Tibial artery (tissue), 4 donors: ENCODE data around the gene IL1A.

Experiments used
- DNase-seq, 2 donors: peaks; one replicate each; pipeline ENCODE4 v3.0.0-alpha.2; 2019
- H3K27ac ChIP-seq, 2 donors: fragments of 200-600 bp; sonication (generic) in 1 of 2; 1 replicate in 1 of 2; 2 replicates in 1 of 2; pipeline ENCODE4 v1.5.1; 2018 to 2019; ENCODE audit warnings: mild to moderate bottlenecking in 1 of 2
- H3K27me3 ChIP-seq, 2 donors: fragments of 200-600 bp; sonication (generic) in 1 of 2; one replicate each; pipeline versions ENCODE4 v1.5.1 to v1.6.0; 2016 to 2019
- H3K36me3 ChIP-seq, 3 donors: fragments of 200-600 bp; sonication (generic) in 2 of 3; one replicate each; pipeline ENCODE4 v1.5.1; 2016 to 2019; ENCODE audit warnings: mild to moderate bottlenecking in 2 of 3
- H3K4me1 ChIP-seq, 4 donors: fragments of 200-600 bp; sonication (generic) in 2 of 4; 1 replicate in 3 of 4; 2 replicates in 1 of 4; pipeline ENCODE4 v1.5.1; 2016 to 2019
- H3K4me3 ChIP-seq, 2 donors: fragments of 200-600 bp; sonication (generic) in 1 of 2; 1 replicate in 1 of 2; 2 replicates in 1 of 2; pipeline ENCODE4 v1.5.1; 2018 to 2019; ENCODE audit warnings: mild to moderate bottlenecking in 2 of 2
- H3K9me3 ChIP-seq, 3 donors: fragments of 200-600 bp; sonication (generic) in 1 of 3; one replicate each; pipeline ENCODE4 v1.5.1; 2016 to 2019
- intact Hi-C: fragments of 100-400 bp; cut with DNase I; formaldehyde crosslinking; loops from one replicate; pipeline ENCODE4 v1.15.0; 2023; ENCODE audit warnings: low total_unique reads
- TF ChIP-seq, protein P1 (sequence below), 2 experiments: fragments of 200-600 bp in 1 of 2; fragments of 450-650 bp in 1 of 2; IDR thresholded peaks; one replicate each; pipeline ENCODE4 v1.5.1; 2017 to 2019; ENCODE audit warnings: antibody characterized with exemption in 2 of 2, mild to moderate bottlenecking in 1 of 2, moderate library complexity in 1 of 2

Gene IL1A

DNA sequence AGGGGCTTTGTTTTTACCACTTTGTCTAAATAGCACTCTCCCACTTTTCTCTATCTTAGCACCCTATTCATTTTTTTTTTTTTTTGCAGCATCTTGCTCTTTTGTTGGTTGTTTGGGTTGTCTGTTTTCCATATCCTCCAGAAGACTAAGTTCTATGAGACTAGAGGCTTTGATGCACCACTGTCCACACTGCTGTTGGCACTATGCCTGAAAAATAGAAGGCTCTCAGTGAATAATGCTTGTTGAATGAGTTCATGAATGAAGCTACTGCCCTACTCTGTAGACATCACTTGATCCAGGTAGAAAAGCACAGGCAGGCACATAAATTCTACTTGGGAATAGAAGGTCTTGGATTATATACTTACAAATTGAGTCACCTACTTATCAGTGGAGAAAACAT, 7.3 kb downstream of the IL1A start:
- no peaks in the 10 kb centered on the region for H3K9me3 ChIP-seq
- H3K4me1 ChIP-seq = no peaks in the 10 kb centered on the region
- TF ChIP-seq, protein P1, sequence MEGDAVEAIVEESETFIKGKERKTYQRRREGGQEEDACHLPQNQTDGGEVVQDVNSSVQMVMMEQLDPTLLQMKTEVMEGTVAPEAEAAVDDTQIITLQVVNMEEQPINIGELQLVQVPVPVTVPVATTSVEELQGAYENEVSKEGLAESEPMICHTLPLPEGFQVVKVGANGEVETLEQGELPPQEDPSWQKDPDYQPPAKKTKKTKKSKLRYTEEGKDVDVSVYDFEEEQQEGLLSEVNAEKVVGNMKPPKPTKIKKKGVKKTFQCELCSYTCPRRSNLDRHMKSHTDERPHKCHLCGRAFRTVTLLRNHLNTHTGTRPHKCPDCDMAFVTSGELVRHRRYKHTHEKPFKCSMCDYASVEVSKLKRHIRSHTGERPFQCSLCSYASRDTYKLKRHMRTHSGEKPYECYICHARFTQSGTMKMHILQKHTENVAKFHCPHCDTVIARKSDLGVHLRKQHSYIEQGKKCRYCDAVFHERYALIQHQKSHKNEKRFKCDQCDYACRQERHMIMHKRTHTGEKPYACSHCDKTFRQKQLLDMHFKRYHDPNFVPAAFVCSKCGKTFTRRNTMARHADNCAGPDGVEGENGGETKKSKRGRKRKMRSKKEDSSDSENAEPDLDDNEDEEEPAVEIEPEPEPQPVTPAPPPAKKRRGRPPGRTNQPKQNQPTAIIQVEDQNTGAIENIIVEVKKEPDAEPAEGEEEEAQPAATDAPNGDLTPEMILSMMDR (IDR thresholded peaks at IDR 0.05) = no peak
- no peak for DNase-seq
- no peaks in the 10 kb centered on the region for H3K36me3 ChIP-seq
- H3K27me3 ChIP-seq = no peaks in the 10 kb centered on the region
- no peak overlapping the region for H3K4me3 ChIP-seq
- no peak overlapping the region for H3K27ac ChIP-seq
- intact Hi-C loops = no loop called here

GRCh38 chr2:112776113-112776512, 8.2 kb downstream of the IL1A start:
- no peak overlapping the region for H3K27ac ChIP-seq
- H3K36me3 ChIP-seq = no peaks in the 10 kb centered on the region
- intact Hi-C loops = no loop called here
- H3K27me3 ChIP-seq = no peaks in the 10 kb centered on the region
- H3K4me3 ChIP-seq = no peak overlapping the region
- TF ChIP-seq, protein P1 (IDR thresholded peaks at IDR 0.05) = no peak
- DNase-seq = no peak
- no peaks in the 10 kb centered on the region for H3K9me3 ChIP-seq
- no peaks in the 10 kb centered on the region for H3K4me1 ChIP-seq

DNA sequence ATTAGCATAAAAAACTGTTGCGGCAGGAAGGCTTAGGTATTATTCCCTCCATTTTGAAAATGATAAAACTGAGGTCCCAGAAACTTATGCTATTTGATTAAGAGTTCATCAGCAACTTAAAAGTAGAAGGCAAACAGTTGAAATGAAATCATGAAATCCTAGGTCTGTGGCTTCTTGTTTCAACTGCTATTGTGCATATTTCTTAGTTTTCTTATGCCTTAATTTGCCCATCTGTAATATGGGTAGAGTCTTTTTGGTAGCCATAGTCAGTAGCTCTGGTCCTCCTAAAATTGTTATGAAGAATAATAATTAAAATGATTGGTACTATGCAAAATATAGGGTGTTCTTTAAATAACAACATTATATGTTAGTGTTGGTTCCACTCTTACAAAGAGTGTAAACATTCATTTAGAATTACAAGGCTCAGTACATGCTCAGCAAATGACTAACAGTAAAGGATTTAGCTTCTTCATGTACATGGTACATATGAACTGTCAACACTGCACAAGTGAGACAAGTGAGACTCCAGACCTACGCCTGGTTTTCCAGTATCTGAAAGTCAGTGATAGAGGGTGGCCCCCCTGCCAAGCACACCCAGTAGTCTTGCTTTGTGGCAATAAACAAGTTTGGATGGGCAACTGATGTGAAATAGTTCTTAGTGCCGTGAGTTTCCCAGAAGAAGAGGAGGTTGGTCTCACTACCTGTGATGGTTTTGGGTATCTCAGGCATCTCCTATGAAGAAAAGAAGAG, 9.6 kb downstream of the IL1A start:
- intact Hi-C loops = no loop called here
- H3K9me3 ChIP-seq = no peaks in the 10 kb centered on the region
- H3K4me3 ChIP-seq = no peak overlapping the region
- DNase-seq = no peak
- H3K36me3 ChIP-seq = no peaks in the 10 kb centered on the region
- H3K27ac ChIP-seq = no peak overlapping the region
- H3K4me1 ChIP-seq = no peaks in the 10 kb centered on the region
- no peaks in the 10 kb centered on the region for H3K27me3 ChIP-seq
- TF ChIP-seq, protein P1 (IDR thresholded peaks at IDR 0.05) = no peak

DNA sequence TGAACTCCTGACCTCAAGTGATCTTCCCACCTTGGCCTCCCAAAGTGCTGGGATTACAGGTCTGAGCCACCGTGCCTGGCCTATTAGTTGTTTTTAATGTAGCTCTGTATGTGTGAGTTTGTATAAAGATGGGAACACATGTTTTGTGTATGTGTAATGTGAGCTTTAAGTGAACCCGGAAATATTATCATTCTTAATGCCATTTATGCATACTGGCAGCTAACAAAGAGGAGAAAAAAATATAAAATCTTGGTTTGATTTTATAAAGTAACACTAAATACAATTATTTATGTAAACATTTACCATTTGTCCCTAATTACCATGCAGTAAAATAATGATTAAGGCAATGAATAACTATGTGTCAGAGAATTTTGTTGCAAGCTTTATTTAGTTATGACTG, 10.7 kb downstream of the IL1A start:
- no peaks in the 10 kb centered on the region for H3K27me3 ChIP-seq

DNA sequence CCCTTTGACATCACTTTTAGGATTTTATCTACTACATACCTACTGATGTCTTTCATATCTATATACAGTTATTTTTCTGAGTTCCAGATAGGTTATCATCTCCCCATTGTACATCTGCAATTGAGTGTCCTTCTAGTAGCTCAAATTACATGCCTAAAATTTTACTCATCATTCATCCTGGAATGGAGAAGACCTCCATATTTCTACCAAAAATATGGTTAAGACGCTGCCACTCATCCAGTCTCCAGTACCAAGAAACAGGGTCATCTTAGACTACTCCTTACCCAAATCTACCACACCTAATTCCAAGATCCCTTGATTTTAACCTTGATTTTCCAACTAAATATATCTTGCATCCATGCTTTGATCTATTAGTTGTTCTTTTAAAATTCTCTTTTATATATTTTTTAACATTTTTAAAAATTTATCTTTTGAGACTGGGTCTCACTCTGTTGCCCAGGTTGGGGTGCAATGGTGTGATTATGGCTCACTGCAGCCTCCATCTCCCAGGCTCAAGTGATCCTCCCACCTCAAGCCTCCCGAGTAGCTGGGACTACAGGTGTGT, 11.3 kb downstream of the IL1A start:
- no peak for DNase-seq
- TF ChIP-seq, protein P1 (IDR thresholded peaks at IDR 0.05) = no peak
- no peak overlapping the region for H3K4me3 ChIP-seq
- no peak overlapping the region for H3K27ac ChIP-seq
- H3K9me3 ChIP-seq = no peaks in the 10 kb centered on the region
- intact Hi-C loops = no loop called here
- H3K36me3 ChIP-seq = no peaks in the 10 kb centered on the region
- H3K4me1 ChIP-seq = no peaks in the 10 kb centered on the region
- H3K27me3 ChIP-seq = no peaks in the 10 kb centered on the region

More for the DNA sequence above, 10.7 kb downstream of the IL1A start:
- no peak for DNase-seq
- Histone ChIP-seq H3K36me3 (no peaks in the 10 kb centered on the region), H3K9me3 (no peaks in the 10 kb centered on the region), H3K27ac (no peak overlapping the region), H3K4me3 (no peak overlapping the region), H3K4me1 (no peaks in the 10 kb centered on the region)
- TF ChIP-seq, protein P1 (IDR thresholded peaks at IDR 0.05) = no peak
- intact Hi-C loops = no loop called here
